NCI-H345 treated with DMSO at 0.1 percent for 48 hours (cell line): ENCODE data around the gene PILRA.
"Not testable (repeated sequence)": the region's sequence is repeated elsewhere in the genome, so short reads cannot be mapped to it uniquely, and the experiment has no call there.

Source experiments
- DNase-seq: peaks from one replicate; lab custom pipeline; 2025; ENCODE audit not compliant: unreplicated experiment; lab: John Stamatoyannopoulos, UW

The PILRA gene

GRCh38 chr7:100433276-100433591 lies 59.9 kb downstream of the PILRA start:
- DNase-seq = no peak

- DNase-seq = no peak
Observed at GRCh38 chr7:100433592-100434296, 60.5 kb downstream of the PILRA start.

- DNase-seq = no peak
Observed at GRCh38 chr7:100434297-100435144, 61.2 kb downstream of the PILRA start.

GRCh38 chr7:100435401-100436304 lies 62.4 kb downstream of the PILRA start:
- DNase-seq = no peak

- no peak for DNase-seq
Observed at GRCh38 chr7:100437150-100438100, 64.1 kb downstream of the PILRA start.

DNA sequence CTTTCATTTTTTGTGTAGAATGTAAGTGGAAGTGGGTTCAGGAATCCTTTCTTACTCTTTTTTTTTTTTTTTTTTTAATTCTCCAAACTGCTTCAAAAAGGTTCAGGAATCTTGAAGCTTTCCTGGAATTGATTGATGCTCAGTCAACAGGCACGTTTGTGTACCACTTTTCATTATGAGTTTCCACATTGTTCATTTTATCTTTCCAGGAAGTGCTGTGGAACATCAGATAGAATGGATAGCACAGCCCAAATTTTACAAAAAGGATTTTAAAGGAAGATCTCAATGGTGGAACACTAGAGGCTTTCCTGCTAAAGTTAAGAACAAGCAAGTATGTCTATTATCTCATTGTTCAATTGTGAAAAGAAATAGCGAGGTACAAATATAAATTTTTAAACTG lies 64.9 kb downstream of the PILRA start:
- DNase-seq = no peak

DNA sequence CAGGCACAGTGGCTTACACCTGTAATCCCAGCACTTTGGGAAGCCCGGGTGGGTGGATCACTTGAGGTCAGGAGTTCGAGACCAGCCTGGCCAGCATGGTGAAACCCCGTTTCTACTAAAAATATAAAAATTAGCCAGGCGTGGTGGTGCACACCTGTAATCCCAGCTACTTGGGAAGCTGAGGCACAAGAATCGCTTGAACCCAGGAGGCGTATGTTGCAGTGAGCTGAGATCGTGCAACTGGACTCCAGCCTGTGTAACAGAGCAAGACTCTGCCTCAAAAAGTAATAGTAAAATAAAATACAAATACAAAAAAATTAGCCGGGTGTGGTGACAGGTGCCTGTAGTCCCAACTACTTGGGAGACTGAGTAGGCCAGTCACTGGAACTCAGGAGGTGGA lies 65.4 kb downstream of the PILRA start:
- not testable (repeated sequence) for DNase-seq

DNA sequence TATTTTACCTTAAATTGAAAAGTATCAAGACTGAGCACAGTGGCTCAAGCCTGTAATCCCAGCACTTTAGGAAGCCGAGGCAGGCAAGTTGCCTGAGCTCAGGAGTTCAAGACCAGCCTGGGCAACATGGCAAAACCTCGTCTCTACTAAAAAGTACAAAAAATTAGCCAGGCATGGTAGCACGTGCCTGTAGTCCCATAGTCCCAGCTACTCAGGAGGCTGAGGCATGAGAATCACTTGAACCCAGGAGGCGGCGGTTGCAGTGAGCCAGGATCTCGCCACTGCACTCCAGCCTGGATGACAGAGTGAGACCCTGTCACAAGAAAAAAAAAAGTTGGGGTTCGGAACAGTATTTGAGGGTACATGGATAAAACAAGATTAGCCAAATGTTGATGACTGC lies 66.0 kb downstream of the PILRA start:
- not testable (repeated sequence) for DNase-seq

DNA sequence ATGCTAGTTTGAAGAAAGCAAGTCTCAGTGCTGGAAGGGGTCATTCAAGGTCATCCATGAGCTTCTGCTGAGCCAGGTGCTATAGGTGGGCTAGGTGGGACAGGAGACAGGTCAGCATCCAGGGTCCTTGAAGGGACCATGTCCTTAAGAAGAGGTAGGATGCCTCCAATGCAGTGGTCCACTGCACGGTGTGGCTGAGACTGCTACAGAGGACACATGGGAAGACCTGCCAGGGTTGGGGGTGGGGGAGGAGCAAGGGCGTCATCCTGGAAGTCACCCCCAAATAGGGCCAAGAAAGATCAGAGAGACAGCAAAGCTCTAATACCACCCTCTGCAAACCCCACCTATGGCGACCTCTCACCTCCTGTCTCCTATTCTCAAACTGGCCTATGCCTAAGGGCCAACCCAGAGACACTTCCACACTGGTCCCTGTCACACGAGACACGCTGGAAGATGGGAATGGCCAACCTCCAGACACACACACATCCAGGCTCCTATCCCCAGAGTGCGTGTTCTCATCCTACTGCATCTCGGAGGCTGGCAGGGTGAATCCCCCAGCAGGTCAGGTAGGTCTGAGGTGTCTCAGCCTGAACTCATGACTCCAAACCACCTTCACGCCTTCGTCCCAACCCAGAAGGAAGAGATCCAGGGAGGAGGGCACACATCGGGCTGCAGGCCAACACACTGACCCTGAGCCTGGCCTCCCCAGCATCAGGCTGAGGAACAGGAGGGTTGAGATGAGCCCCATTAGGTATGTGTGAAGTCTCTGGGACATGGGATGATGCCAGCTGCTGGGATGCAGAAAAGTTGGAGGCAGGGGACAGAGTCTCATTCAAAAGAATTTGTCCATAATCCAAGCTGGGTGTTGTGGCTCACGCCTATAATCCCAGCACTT lies 68.6 kb downstream of the PILRA start:
- no peak for DNase-seq

DNA sequence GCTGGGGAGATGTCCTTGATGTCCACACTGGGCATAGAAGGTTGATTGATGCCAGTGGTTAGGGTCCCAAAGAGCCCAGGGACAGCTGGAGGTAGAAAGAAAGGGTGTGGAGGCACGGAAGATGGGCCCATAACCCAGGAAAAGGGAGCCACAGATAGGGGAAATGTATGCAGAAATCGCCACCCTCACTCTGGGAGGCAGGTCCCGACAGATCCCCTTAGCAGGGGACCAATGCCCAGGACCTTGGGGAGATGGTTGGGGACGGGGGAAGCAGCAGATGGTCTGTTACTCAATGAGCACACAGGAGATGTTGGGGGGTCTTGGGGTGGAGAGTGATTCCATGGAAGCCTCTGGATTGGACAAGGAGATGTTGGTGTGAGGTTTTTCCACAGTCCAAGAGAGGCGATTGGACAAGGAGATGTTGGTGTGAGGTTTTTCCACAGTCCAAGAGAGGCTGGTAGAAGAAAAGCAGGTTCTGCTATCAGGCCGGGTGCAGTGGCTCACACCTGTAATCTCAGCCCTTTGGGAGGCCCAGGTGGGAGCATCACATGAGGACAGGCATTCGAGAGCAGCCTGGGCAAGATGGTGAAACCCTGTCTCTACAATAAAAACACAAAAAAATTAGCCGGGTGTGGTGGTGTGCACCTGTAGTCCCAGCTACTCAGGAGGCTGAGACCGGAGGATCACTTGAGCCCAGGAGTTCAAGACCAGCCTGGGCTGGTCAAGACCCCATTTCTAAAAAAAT lies 70.0 kb downstream of the PILRA start:
- DNase-seq = no peak

GRCh38 chr7:100444311-100445278 lies 71.3 kb downstream of the PILRA start:
- DNase-seq = no peak

DNA sequence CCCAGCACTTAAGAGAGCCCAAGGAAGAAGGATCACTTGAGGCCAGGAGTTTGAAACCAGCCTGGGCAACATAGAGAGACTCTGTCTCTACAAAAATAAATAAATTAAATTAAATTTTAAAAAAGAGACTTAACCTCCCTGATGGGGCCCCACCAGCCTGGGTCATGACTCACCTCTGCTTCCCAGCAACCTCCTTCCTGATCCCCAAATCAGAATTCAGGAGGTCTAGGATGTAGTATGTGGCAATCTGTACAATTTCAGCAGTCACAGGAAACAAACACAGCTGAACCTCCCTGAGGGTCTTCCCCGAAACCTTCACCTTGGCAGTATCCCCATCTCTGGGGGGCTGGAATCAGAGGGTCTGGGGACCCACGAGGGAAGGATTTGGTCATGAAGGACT lies 72.8 kb downstream of the PILRA start:
- DNase-seq = no peak

- DNase-seq = not testable (repeated sequence)
Observed at GRCh38 chr7:100447363-100447762, 74.1 kb downstream of the PILRA start.

- no peak for DNase-seq
Observed at GRCh38 chr7:100449190-100449795, 76.0 kb downstream of the PILRA start.
